OCI-LY1 (cell line): ENCODE data around the gene GFPT2.

Experiments used
- EZH2 ChIP-seq: fragments of 200-600 bp; sonication (generic), shearing (Covaris generic); IDR thresholded peaks from 2 replicates; pipeline ENCODE4 v1.8.0; 2017; ENCODE audit warnings: borderline replicate concordance, mixed run types, mild to moderate bottlenecking, antibody characterized with exemption, low read length, moderate library complexity, mixed read lengths
- TF ChIP-seq, protein P1 (sequence below): fragments of 200-600 bp; sonication (generic), shearing (Covaris generic); IDR thresholded peaks from 2 replicates; pipeline ENCODE4 v1.5.1; 2017; ENCODE audit warnings: mild to moderate bottlenecking, antibody characterized with exemption, low read length, moderate library complexity, mixed read lengths

DNA sequence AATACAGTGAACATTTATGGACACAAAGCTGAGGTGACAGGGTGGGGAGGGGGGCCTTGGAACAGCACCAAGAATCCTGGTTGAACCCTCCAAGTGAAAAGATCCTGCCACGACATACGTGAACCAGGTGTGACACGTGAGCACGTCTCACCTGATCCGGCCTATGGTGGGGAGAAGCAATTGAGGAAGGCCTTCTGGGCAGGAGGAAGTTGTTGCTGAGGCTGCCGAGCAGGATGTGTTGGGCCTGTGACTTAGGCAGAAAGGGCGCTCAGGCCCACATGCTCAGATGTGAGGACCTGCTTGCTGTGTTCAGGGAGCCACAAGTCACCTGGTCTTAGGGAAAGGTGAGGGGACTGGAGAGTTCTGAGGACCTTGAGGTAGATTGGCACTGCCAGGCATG, 58.7 kb downstream of the GFPT2 start:
- TF ChIP-seq EZH2: no peak
- TF ChIP-seq, protein P1, sequence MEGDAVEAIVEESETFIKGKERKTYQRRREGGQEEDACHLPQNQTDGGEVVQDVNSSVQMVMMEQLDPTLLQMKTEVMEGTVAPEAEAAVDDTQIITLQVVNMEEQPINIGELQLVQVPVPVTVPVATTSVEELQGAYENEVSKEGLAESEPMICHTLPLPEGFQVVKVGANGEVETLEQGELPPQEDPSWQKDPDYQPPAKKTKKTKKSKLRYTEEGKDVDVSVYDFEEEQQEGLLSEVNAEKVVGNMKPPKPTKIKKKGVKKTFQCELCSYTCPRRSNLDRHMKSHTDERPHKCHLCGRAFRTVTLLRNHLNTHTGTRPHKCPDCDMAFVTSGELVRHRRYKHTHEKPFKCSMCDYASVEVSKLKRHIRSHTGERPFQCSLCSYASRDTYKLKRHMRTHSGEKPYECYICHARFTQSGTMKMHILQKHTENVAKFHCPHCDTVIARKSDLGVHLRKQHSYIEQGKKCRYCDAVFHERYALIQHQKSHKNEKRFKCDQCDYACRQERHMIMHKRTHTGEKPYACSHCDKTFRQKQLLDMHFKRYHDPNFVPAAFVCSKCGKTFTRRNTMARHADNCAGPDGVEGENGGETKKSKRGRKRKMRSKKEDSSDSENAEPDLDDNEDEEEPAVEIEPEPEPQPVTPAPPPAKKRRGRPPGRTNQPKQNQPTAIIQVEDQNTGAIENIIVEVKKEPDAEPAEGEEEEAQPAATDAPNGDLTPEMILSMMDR: no peak
